Retina (tissue), 1 donor: Measurements from ENCODE around the gene RALGAPB.
A peak's percentile ranks its signal among the peaks of the same experiment; 100 is the strongest.

Source experiments
- DNase-seq: peaks from one replicate; pipeline ENCODE4 v3.0.0-alpha.2; 2016

RALGAPB gene

GRCh38 chr20:38617011-38617829 lies 144.6 kb downstream of the RALGAPB start:
- DNase-seq, result no peak

DNA sequence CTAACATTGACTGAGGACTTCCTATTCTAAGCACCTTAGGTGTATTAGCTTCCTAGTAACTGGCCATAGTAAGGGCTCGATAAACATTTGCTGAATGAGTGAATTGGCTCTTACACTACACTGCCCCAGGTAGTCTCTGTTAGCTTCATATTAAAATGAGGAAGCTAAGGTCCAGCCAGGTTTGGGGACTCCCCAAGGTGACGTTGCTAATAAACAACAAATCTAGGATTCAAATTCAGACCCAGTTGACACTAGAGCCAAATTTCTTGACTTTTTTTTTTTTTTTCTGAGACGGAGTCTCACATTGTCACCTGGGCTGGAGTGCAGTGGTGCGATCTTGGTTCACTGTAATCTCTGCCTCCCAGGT lies 145.2 kb downstream of the RALGAPB start:
- no peak for DNase-seq

DNA sequence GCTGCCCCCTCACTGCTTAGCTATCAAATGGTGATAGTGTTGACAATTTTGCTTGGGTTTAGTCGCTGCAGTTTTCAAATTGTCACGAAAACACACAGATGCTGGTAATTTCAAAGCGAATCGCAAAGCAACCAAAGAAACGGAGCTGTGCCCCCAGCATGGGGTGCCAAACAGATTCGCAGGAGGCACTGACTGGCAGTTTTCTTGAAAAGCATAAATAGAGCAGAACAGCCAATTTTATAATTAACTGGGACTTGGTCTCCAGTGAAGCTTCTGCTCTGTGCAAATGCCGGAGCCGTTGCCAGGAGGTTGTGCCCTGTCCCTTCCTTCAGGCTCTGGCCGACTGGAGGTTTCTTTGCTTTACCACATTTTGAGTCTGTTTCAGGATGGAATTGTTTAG lies 147.8 kb downstream of the RALGAPB start:
- DNase-seq, result peak; percentile 45

DNA sequence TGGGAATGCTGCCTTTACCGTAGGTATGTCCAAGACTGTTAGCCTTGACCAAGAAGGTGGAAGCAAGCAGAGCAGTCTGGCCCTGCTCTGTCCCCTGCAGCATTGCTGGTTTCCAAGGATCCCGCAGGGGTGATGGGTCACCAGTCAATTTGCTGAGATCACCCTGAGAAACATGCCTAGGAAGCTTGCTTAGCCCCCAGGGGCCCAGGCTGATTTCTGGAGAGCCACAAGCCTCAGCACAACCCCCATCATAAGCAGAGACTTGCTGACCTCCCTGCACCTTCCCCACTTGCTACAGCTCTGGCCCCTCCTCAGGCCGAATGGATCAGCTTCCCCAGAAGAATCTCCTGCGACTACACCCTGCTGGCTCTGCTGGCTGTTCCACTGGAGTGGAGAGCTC lies 150.4 kb downstream of the RALGAPB start:
- DNase-seq, result no peak

- DNase-seq, result no peak
Observed at GRCh38 chr20:38624084-38624483, 151.4 kb downstream of the RALGAPB start.

- DNase-seq, result no peak
Observed at GRCh38 chr20:38625896-38626295, 153.3 kb downstream of the RALGAPB start.

DNA sequence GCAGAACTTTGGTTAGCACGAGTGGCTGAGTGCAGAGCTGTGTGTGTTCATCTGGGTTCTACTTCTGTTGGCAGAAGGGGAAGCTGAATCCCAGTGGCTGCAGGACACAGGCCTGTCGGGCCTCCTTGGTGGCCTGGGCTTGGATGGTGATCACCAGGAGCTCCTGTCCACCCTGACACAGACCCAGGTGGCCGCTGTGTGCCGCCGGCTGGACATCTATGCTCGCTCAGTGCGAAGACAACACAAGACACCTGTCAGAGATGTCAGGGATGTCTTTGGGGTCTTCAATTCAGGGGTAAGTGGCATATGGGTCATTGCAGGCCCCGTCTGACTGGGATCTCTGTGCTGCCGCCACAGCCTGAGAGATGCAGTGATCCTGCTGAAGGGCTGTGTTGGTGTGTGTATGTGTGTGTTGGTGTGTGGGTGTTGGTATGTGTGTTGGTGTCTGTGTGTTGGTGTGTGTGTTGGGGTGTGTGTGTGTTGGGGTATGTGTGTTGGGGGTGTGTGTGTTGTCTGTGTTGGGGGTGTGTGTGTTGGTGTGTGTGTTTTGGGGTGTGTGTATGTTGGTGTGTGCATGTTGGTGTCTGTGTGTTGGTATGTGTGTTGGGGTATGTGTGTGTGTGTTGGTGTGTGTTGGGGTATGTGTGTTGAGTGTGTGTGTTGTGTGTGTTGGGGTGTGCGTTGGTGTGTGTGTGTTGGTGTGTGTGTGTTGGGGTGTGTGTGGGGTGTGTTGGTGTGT lies 154.4 kb downstream of the RALGAPB start:
- DNase-seq, result no peak
